Activated CD4-positive, alpha-beta T cell treated with anti-CD3 and anti-CD28 coated beads for 36 hours (primary cell): ENCODE measurements around the gene HNRNPUL1. TPM values are rescaled to one million over a fixed set of nuclear protein-coding genes. Genes with fewer than 3 reads are reported as not detected.
"Not testable (repeated sequence)": the region's sequence is repeated elsewhere in the genome, so short reads cannot be mapped to it uniquely, and the experiment has no call there.

Experiments used
- ATAC-seq: fragments of 200-7000 bp; cut with Tn5 transposase; one replicate; pipeline ENCODE4 v1.10.0; 2021; ENCODE audit warnings: mild to moderate bottlenecking, moderate library complexity
- CTCF ChIA-PET: fragments of 350-600 bp; sonication (Branson Sonifier 250); formaldehyde crosslinking; loops from one replicate; lab custom pipeline; 2021; ENCODE audit warnings: antibody characterized with exemption; lab: Charles Lee
- POLR2A ChIA-PET: fragments of 350-600 bp; sonication (Branson Sonifier 250); formaldehyde crosslinking; loops from one replicate; lab custom pipeline; 2021; ENCODE audit warnings: antibody characterized with exemption, inconsistent platforms; lab: Charles Lee
- DNase-seq: peaks from one replicate; pipeline ENCODE4 v3.0.0-alpha.2; 2020
- H3K27ac Mint-ChIP-seq: one replicate; pipeline ENCODE4 v1.8.0; 2021; ENCODE audit warnings: mixed read lengths
- H3K27me3 Mint-ChIP-seq: one replicate; pipeline ENCODE4 v1.8.0; 2021; ENCODE audit warnings: mixed read lengths
- H3K36me3 Mint-ChIP-seq: one replicate; pipeline ENCODE4 v1.8.0; 2021; ENCODE audit warnings: low read depth, mixed read lengths
- H3K4me1 Mint-ChIP-seq: one replicate; pipeline ENCODE4 v1.8.0; 2021; ENCODE audit warnings: mixed read lengths
- H3K4me3 Mint-ChIP-seq: one replicate; pipeline ENCODE4 v1.8.0; 2021; ENCODE audit warnings: mild to moderate bottlenecking, moderate library complexity, mixed read lengths
- H3K9me3 Mint-ChIP-seq: one replicate; pipeline ENCODE4 v1.8.0; 2021; ENCODE audit warnings: low read depth, mixed read lengths
- intact Hi-C, 2 experiments: fragments of 100-400 bp; cut with DNase I in 1 of 2; cut with micrococcal nuclease in 1 of 2; formaldehyde crosslinking; loops; one replicate each; pipeline versions ENCODE4 v1.14.2 to v1.15.1; 2022 to 2024; cut with DNase I, micrococcal nuclease
- total RNA-seq, 2 experiments: library from RNA; stranded (reverse); gene quantifications; one replicate each; pipeline ENCODE4 v1.2.3, GENCODE V29; 2021

The HNRNPUL1 gene
- total RNA-seq, 2 experiments from 2014 or later: 263 to 312 TPM

DNA sequence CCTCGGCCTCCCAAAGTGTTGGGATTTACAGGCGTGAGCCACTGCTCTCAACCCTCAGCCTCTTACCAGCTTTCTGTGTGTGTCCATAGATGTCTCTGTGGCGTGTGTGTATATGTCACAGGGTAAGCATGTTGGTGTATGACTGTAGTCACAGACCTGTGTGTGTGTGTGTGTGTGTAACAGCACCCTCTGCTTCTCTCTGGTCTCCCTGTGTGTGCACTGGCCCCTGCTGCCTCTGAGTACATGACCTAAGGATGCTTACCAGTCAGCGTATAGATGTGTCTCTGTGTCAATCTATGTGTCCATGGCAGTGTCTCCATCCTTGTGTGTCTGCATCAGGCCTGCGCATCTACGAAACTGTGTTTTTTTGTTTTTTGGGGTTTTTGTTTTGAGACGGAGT lies 39.5 kb upstream of the HNRNPUL1 start:
- Mint-ChIP-seq H3K27me3 (peaks cover 15% of the 10 kb centered on the region), H3K4me3 (no peak overlapping the region), H3K36me3 (no peaks in the 10 kb centered on the region), H3K4me1 (peaks cover 24% of the 10 kb centered on the region), H3K27ac (peak overlapping the region; percentile 34), H3K9me3 (no peaks in the 10 kb centered on the region)
- DNase-seq: no peak
- ATAC-seq: no peak
- intact Hi-C loops: loop anchor here in 1 of 2 experiments (1.0 to 2.0 kb wide), 3 partner anchors 38 to 102 kb away; partner anchors contain the start of gene CCDC97
- ChIA-PET CTCF (interaction anchor here (0.8 to 2.1 kb wide), 3 partner anchors 19 to 84 kb away, joined by 3 to 6 read pairs (median 5); no protein-coding TSS in a partner anchor), POLR2A (no interaction called here)

DNA sequence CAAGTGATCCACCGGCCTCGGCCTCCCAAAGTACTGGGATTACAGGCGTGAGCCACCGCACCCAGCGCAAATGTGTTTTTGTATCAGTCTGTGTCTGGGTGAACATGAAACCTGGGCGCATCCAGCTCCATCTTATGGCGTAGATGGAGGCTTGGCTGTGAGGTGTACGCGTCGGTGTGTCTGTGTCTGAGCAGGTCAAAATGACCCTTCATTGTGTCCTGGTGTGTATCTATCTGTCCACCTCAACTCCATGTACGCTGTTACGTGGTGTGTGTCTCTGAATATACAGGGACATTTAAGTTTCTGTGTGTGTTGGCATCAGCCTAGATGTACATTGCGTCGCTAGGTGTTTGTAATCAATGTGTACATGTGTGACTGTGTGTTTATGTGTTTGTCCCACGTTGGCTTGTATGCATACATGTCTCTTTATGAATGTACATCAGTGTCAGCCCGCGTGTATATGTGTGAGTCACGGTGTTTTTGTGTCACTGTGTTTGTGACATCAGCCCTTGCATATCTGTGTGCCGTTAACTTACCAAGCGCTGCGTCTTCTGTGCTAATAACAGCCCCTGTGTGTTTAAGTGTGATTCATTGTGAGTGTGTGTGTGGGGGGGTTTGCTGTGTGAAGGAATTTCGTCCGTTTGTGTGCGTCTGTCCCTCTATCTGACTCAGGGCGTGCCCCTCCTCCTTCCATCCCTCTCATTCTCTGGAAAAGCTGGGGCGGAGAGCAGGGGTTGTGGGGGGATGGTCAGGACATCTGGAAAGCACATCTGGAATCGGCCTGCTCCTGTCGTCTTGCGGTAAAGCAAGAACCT lies 38.7 kb upstream of the HNRNPUL1 start:
- peak; percentile 86 for ATAC-seq
- ChIA-PET CTCF (interaction anchor here (0.7 to 2.1 kb wide), 6 partner anchors 20 to 83 kb away, joined by 3 to 6 read pairs (median 4); no protein-coding TSS in a partner anchor), POLR2A (interaction anchor here (1.0 to 1.7 kb wide), 2 partner anchors 38 to 85 kb away, joined by 3 to 35 read pairs; partner anchors contain the start of genes CCDC97 and HNRNPUL1)
- H3K9me3 Mint-ChIP-seq: no peaks in the 10 kb centered on the region
- H3K27ac Mint-ChIP-seq: peak overlapping the region; percentile 87
- peaks cover 11% of the 10 kb centered on the region for H3K27me3 Mint-ChIP-seq
- intact Hi-C loops: loop anchor here (1.0 to 2.0 kb wide), 3 partner anchors 37 to 101 kb away; partner anchors contain the start of gene CCDC97 (in 1 of the 2)
- H3K36me3 Mint-ChIP-seq: no peaks in the 10 kb centered on the region
- H3K4me3 Mint-ChIP-seq: peak overlapping the region; percentile 61
- DNase-seq: peak; percentile 79
- peaks cover 24% of the 10 kb centered on the region for H3K4me1 Mint-ChIP-seq

DNA sequence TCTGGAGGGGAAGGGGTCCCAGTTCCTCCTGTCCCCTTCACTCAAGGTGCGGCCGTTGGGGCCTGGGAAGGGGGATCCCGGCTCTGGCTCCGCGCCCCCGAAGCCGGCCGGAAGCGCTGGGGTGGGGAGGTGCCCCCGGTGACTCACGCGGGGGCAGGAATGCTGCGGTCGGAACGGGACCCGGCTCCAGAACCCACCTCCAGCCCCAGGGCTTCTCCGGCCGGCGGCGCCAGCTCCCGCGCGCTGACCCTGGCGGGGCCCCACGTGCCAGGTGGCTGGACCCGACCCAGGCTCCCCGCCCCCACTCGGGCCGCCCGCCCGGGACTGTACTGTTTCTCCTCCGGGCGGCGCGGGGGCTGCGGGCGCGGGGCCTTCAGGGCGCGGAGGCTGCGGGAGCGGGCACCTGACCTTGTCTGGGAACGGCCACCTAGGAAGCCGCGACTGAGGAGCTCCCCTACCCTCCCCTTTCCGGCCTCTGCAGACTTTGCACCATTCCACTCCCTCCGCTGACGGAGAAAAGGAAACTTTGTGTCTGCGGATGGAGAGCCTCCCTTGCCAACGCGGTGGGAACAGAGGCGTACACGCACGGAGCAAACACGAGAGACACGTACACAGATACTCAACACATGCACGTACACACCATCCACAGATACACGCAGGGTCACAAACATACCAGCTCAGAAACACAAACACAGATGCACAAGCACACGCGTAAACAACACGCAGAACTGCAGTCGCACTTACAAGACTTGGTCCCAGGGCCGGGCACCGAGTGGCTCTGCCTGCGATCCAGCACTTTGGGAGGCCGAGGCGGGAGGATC lies 37.9 kb upstream of the HNRNPUL1 start:
- H3K27me3 Mint-ChIP-seq: peaks cover 6% of the 10 kb centered on the region
- H3K27ac Mint-ChIP-seq: peak overlapping the region; percentile 91
- H3K4me1 Mint-ChIP-seq: peaks cover 24% of the 10 kb centered on the region
- peak; percentile 70 for DNase-seq
- no peaks in the 10 kb centered on the region for H3K36me3 Mint-ChIP-seq
- CTCF ChIA-PET: interaction anchor here (0.7 to 1.6 kb wide), 4 partner anchors 33 to 82 kb away, joined by 3 to 6 read pairs (median 4); no protein-coding TSS in a partner anchor
- H3K4me3 Mint-ChIP-seq: peak overlapping the region; percentile 74
- peak; percentile 45 for ATAC-seq
- intact Hi-C loops: loop anchor here in 1 of 2 experiments (1.0 kb wide), 1 partner anchor 36 kb away; no protein-coding TSS in a partner anchor
- H3K9me3 Mint-ChIP-seq: no peaks in the 10 kb centered on the region
- POLR2A ChIA-PET: interaction anchor here (0.6 to 1.7 kb wide), 3 partner anchors 37 to 633 kb away, joined by 3 to 35 read pairs (median 3); partner anchors contain the start of genes CCDC97 and HNRNPUL1

DNA sequence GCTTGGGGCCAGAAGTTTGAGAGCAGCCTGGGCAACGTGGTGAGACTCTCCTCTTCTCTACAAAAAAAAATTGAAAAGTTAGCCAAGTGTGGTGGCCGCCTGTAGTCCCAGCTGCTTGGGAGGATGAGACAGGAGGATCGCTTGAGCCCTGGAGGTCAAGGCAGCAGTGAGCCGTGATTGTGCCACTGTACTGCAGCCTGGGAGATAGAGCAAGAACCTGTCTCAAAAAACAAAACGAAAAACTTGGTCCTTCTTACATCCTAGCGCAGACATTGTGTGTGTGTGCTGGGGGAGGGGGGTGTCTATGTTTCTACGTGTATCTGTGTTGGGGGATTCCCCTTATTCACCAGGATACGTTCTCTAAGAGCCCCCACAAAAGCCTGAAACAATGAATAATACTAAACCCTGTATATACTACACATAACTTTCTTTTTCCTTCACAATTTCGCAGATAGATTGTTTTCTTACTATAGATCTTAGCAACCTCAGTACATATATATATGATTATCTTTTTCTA lies 37.2 kb upstream of the HNRNPUL1 start:
- Mint-ChIP-seq H3K4me3 (peak overlapping the region; percentile 74), H3K27ac (peak overlapping the region; percentile 91), H3K9me3 (no peaks in the 10 kb centered on the region), H3K27me3 (peaks cover 5% of the 10 kb centered on the region), H3K4me1 (peaks cover 24% of the 10 kb centered on the region), H3K36me3 (no peaks in the 10 kb centered on the region)
- intact Hi-C loops: loop anchor here in 1 of 2 experiments (1.0 kb wide), 1 partner anchor 35 kb away; no protein-coding TSS in a partner anchor
- ChIA-PET CTCF (interaction anchor here (0.8 to 1.6 kb wide), 2 partner anchors 36 to 81 kb away, joined by 5 to 6 read pairs; no protein-coding TSS in a partner anchor), POLR2A (interaction anchor here (0.6 to 1.7 kb wide), 2 partner anchors 36 to 633 kb away, joined by 3 to 35 read pairs; partner anchors contain the start of gene HNRNPUL1)
- ATAC-seq: peak; percentile 0
- peak; percentile 17 for DNase-seq

DNA sequence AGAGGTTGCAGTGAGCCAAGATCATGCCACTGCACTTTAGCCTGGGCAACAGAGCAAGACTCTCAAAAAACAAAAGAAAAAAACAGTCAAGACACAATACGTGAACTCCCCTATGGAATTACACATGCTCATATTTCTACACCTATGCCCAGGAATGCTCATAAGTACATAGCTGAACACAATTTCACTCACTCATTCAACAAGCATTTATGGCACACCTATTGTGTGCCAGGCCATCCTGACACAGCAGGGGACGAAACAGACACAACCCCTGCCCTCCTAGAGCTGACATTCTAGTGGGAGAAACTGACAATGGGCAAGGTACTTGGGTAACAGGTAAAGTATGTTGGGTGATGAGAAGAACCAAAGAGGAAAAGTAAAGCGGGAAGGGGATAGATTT lies 35.7 kb upstream of the HNRNPUL1 start:
- no peak for ATAC-seq
- CTCF ChIA-PET: interaction anchor here (0.6 to 1.0 kb wide), 3 partner anchors 34 to 1084 kb away, joined by 4 to 6 read pairs (median 4); no protein-coding TSS in a partner anchor
- H3K4me3 Mint-ChIP-seq: no peak overlapping the region
- intact Hi-C loops: no loop called here
- H3K27ac Mint-ChIP-seq: no peak overlapping the region
- peaks cover 24% of the 10 kb centered on the region for H3K4me1 Mint-ChIP-seq
- no peaks in the 10 kb centered on the region for H3K36me3 Mint-ChIP-seq
- POLR2A ChIA-PET: interaction anchor here (0.6 kb wide), 1 partner anchor 33 kb away, joined by 3 read pairs; no protein-coding TSS in a partner anchor
- no peak for DNase-seq
- no peaks in the 10 kb centered on the region for H3K9me3 Mint-ChIP-seq
- peaks cover 2% of the 10 kb centered on the region for H3K27me3 Mint-ChIP-seq

DNA sequence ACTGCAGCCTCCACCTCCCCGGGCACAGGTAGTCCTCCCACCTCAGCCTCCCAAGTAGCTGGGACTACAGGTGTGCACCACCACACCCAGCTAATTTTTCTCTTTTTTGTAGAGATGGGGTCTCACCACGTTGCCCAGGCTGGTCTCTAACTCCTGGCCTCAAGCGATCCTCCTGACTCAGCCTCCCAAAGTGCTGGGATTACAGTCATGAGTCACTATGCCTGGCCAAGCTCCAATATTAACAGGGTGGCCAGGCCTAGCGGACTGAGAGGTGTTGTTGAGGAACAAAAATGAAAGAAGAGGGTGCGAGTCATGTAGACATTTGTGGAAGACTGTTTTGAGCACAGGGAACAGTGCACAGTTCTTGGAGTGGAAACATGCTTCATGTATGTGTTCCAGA lies 34.8 kb upstream of the HNRNPUL1 start:
- POLR2A ChIA-PET: interaction anchor here (0.6 kb wide), 1 partner anchor 37 kb away, joined by 3 read pairs; no protein-coding TSS in a partner anchor
- DNase-seq, H3K9me3 Mint-ChIP-seq, intact Hi-C loops, ATAC-seq, H3K36me3 Mint-ChIP-seq, H3K4me3 Mint-ChIP-seq, H3K27ac Mint-ChIP-seq, H3K27me3 Mint-ChIP-seq: not testable (repeated sequence)
- peaks cover 18% of the 10 kb centered on the region for H3K4me1 Mint-ChIP-seq
- CTCF ChIA-PET: interaction anchor here (0.6 to 0.8 kb wide), 2 partner anchors 28 to 566 kb away, joined by 3 to 4 read pairs; no protein-coding TSS in a partner anchor

DNA sequence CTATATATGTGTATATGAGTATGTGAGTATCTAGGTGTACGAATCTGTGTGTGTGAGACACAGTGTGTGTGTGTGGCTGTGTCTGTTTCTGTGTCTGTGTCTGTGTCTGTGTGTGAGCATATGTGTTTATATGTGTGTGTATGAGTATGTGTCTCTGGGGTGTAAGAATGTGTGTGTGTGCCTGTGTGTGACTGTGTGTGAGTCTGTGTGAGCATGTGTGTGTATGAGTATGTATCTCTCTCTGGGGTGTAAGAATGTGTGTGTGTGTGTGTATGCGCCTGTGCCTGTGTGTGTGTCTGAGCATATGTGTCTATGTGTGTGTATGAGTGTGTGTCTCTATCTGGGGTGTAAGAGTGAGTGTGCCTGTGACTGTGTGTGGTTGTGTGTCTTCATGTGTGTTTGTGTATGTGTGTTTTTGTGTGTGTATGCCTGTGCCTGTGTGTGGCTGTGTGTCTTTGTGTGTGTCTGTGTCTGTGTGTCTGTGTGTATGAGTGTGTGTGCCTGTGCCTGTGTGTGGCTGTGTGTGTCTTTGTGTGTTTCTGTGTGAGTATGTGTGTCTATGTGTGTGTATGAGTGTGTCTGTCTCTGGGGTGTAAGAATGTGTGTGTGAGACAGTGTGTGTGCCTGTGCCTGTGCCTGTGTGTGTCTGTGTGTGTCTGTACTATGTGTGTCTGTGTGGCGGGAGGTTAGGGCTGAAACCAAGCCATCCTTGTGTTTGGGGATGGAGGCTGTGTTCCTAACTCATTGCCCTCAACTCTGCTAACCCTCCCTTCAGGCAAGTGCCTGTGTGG lies 33.9 kb upstream of the HNRNPUL1 start:
- no peaks in the 10 kb centered on the region for H3K36me3 Mint-ChIP-seq
- H3K27me3 Mint-ChIP-seq: peaks cover 2% of the 10 kb centered on the region
- no peak overlapping the region for H3K4me3 Mint-ChIP-seq
- no peak for DNase-seq
- no peak for ATAC-seq
- ChIA-PET POLR2A (no interaction called here), CTCF (interaction anchor here (0.7 kb wide), 1 partner anchor 32 kb away, joined by 3 read pairs; no protein-coding TSS in a partner anchor)
- intact Hi-C loops: no loop called here
- no peaks in the 10 kb centered on the region for H3K9me3 Mint-ChIP-seq
- peaks cover 15% of the 10 kb centered on the region for H3K4me1 Mint-ChIP-seq
- H3K27ac Mint-ChIP-seq: no peak overlapping the region

DNA sequence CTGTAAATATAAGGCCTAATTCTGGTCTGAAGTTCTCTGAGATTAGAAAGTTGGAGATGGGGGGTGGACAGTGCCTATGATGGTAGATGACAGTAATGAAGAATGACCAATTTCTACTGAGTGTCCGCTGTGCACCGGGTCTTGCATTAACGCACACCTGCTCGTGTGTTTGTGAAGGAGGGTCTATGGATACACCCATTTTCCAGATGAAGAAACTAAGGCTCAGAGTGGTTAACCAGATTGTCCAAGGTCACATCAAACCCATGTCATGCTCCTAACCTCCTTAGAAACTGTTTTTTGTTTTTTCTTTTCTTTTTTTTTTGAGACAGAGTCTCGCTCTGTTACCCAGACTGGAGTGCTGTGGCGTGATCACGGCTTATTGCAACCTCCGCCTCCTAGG lies 31.5 kb upstream of the HNRNPUL1 start:
- Mint-ChIP-seq H3K27ac (no peak overlapping the region), H3K9me3 (no peaks in the 10 kb centered on the region), H3K4me1 (no peaks in the 10 kb centered on the region), H3K4me3 (no peak overlapping the region), H3K36me3 (no peaks in the 10 kb centered on the region), H3K27me3 (peaks cover 2% of the 10 kb centered on the region)
- intact Hi-C loops: no loop called here
- CTCF ChIA-PET: interaction anchor here (1.0 to 1.6 kb wide), 2 partner anchors 12 to 26 kb away, joined by 3 to 4 read pairs; no protein-coding TSS in a partner anchor
- ATAC-seq: no peak
- no peak for DNase-seq
- POLR2A ChIA-PET: no interaction called here

DNA sequence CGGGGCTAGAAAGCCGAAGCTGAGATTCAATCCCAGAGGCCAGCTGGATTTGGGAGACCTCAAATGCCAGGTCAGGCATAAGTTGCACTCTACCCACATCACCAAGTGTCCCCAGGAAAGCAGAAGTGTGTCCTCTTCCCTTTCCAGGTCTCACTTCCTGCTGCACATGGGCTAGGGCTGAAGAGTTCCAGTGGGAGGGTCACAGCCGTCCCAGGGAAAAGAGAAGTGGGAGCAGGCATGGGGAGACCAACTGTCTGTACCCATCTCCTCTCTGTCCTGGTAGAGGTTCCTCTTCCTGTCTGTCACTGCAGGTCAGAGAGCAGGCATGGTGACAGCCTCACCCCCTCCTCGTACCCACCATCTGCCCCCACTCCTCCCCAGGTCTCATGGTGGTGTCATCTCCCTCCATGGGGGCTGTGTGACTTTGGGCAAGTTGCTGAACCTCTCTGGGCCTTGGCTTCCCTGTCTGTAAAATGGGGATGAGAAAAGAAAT lies 30.4 kb upstream of the HNRNPUL1 start:
- ChIA-PET POLR2A (interaction anchor here (0.7 kb wide), 1 partner anchor 587 kb away, joined by 9 read pairs; no protein-coding TSS in a partner anchor), CTCF (interaction anchor here (1.6 kb wide), 1 partner anchor 13 kb away, joined by 4 read pairs; no protein-coding TSS in a partner anchor)
- DNase-seq (no peak), ATAC-seq (no peak)
- H3K4me1 Mint-ChIP-seq: no peaks in the 10 kb centered on the region
- H3K36me3 Mint-ChIP-seq: no peaks in the 10 kb centered on the region
- no peak overlapping the region for H3K27ac Mint-ChIP-seq
- no peaks in the 10 kb centered on the region for H3K27me3 Mint-ChIP-seq
- intact Hi-C loops: no loop called here
- H3K4me3 Mint-ChIP-seq: no peak overlapping the region
- no peaks in the 10 kb centered on the region for H3K9me3 Mint-ChIP-seq
